ES-I3 (cell line): ENCODE results near the gene LDLRAD2.
"Not testable (repeated sequence)": the region's sequence is repeated elsewhere in the genome, so short reads cannot be mapped to it uniquely, and the experiment has no call there.

Experiments
- H3K36me3 ChIP-seq: 2 replicates; pipeline ENCODE4 v1.6.1; 2013; ENCODE audit warnings: mild to moderate bottlenecking, low read length, control low read depth, moderate library complexity; ENCODE audit not compliant: insufficient read depth
- H3K4me1 ChIP-seq: 2 replicates; pipeline ENCODE4 v1.6.1; 2013; ENCODE audit warnings: mild to moderate bottlenecking, control low read depth, low read length; ENCODE audit not compliant: insufficient read depth
- H3K9ac ChIP-seq: 2 replicates; pipeline ENCODE4 v1.6.1; 2013; ENCODE audit warnings: low read depth, mild to moderate bottlenecking, low read length, moderate library complexity
- H3K9me3 ChIP-seq: 2 replicates; pipeline ENCODE4 v1.6.1; 2013; ENCODE audit warnings: mild to moderate bottlenecking, low read length, moderate library complexity; ENCODE audit not compliant: control insufficient read depth, insufficient read depth

Gene LDLRAD2

GRCh38 chr1:21824926-21825325 lies 12.9 kb downstream of the LDLRAD2 start:
- no peaks in the 10 kb centered on the region; the same call in 1 of the 2 replicates for H3K36me3 ChIP-seq
- no peaks in the 10 kb centered on the region for H3K9me3 ChIP-seq
- H3K9ac ChIP-seq: no peak overlapping the region
- H3K4me1 ChIP-seq: no peaks in the 10 kb centered on the region; the same call in 1 of the 2 replicates

DNA sequence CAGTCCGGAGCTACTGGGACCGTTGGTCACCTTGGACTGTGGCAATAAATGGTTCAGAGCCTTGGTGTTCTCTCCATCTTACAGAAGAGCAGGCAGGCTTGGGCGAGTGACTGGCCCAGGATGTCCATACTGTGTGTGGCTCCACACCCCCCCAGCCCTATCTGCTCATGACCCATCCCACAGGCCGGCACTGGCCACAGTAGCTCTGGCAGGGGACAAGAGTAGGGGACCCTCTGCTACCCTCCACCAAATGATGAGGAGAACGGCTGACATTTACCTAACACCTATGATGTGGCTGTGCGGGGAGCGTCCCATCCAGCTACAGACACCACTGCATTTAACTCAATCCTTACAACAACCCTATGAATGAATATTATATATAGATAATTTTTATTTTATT lies 13.3 kb downstream of the LDLRAD2 start:
- Histone ChIP-seq H3K9ac (no peak overlapping the region), H3K9me3 (no peaks in the 10 kb centered on the region), H3K4me1 (no peaks in the 10 kb centered on the region; the same call in 1 of the 2 replicates), H3K36me3 (no peaks in the 10 kb centered on the region; the same call in 1 of the 2 replicates)

- not testable (repeated sequence) for H3K4me1 ChIP-seq, H3K9ac ChIP-seq, H3K36me3 ChIP-seq, H3K9me3 ChIP-seq
Observed at GRCh38 chr1:21826694-21827093, 14.6 kb downstream of the LDLRAD2 start.

- no peak overlapping the region for H3K9ac ChIP-seq
- H3K36me3 ChIP-seq: peaks cover 8% of the 10 kb centered on the region; the same call in 1 of the 2 replicates
- H3K4me1 ChIP-seq: no peaks in the 10 kb centered on the region; the same call in 1 of the 2 replicates
- H3K9me3 ChIP-seq: no peaks in the 10 kb centered on the region
Observed at GRCh38 chr1:21827141-21827679, 15.1 kb downstream of the LDLRAD2 start.

DNA sequence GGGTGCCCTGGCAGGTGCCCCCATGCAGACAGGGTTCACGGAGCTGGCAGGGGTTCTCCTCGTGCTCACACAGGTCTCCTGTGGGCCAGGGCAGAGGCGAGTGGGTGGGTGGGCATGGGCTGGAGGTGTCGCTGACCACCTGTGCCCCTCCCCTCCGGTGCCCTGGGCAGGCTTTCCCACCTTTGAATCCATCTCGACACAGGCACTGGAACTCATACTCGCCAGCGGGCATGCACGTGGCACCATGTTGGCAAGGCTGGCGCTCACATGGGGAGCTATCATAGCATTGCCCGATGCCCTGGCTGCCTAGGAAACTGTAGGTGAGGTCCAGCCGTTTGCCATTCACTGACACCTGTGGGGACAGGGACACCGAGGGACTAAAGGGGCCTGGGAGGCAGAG lies 16.0 kb downstream of the LDLRAD2 start:
- Histone ChIP-seq H3K36me3 (peaks cover 8% of the 10 kb centered on the region; the same call in 1 of the 2 replicates), H3K4me1 (no peaks in the 10 kb centered on the region), H3K9me3 (no peaks in the 10 kb centered on the region), H3K9ac (no peak overlapping the region)

DNA sequence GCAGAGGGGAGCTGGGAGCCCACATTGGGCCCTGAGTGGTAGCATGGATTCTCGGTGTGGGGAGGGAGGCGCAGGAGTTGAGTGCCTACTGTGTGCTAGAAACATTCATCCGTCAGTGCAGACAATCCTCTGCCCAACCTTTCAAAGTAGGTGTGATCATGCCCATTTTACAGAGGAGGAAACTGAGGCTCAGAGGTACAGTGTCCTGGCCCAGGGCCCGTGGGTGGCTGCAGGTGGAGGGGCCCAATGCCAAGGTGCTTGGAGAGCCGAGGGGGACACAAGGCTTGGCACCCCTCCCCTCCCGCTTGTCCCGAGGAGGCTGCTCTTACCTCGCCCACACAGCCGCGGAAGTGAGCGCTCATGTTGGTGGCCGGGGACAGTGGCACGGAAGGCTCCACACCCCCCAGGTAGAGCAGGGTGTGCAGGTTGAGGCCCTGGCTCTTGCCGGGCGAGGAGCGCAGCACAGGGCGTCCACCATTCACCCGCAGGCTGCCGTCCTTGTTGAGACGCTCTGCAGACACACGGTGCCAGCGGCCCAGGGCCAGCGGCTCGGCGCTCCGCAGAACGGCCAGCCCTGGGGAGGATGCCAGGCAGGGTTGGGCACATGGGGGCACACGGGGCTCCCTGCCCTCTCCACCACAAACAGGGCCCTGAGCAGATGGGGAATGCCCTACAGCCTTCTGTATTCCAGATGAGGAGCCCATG lies 16.6 kb downstream of the LDLRAD2 start:
- H3K9me3 ChIP-seq: no peaks in the 10 kb centered on the region
- H3K36me3 ChIP-seq: peaks cover 11% of the 10 kb centered on the region; the same call in 1 of the 2 replicates
- no peak overlapping the region for H3K9ac ChIP-seq
- H3K4me1 ChIP-seq: no peaks in the 10 kb centered on the region

DNA sequence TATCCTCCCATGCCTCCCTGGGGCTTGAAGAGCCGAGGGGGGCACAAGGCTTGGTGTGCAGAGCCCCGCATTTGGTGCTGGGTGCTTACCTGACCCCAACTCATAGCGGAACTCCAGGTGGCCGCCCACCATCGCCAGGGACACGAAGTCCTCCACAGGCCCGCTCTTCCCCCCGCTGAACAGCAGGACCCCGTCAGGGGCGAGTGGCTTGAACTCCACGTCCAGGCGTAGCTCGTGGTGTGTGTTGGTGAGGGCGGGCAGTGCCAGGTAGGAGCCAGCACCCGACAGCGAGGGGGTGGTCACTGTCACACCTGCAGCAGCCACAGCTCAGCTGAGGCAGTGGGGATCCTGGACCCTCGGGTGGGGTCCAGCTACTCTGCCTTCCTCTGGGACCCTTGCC lies 17.2 kb downstream of the LDLRAD2 start:
- Histone ChIP-seq H3K36me3 (peaks cover 17% of the 10 kb centered on the region), H3K4me1 (no peaks in the 10 kb centered on the region), H3K9me3 (0 out of 2 replicates have a peak, but pooled peaks cover 4% of the 10 kb centered on the region), H3K9ac (no peak overlapping the region)

GRCh38 chr1:21830792-21831453 lies 18.9 kb downstream of the LDLRAD2 start:
- Histone ChIP-seq H3K9me3 (0 out of 2 replicates have a peak, but pooled peaks cover 9% of the 10 kb centered on the region), H3K4me1 (no peaks in the 10 kb centered on the region), H3K36me3 (peaks cover 26% of the 10 kb centered on the region), H3K9ac (no peak overlapping the region)

DNA sequence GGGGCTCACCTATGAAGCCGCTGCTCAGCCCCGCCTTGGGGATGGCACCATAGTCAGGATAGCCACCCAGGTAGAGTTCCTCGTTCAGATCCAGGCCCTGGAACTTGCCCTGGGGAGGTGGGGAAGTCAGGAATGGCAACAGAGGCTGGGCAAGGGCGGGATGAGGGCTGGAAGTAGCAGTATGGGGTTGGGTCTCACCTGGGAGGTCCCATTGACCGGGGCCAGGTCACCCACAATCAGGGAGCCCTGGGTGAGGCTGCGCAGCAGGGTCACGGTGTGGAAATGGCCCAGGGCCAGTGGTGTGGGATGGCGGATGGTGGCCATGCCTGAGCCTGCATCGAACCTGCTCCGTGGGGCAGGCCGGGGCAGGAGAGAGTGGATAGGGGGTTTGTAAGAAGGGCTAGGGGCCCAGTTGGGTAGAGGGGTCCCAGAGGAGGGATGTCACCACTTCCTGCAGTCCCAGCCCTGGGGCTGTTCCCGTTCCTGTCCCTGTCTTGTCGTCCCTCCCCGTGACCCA lies 19.4 kb downstream of the LDLRAD2 start:
- H3K9me3 ChIP-seq: 0 out of 2 replicates have a peak, but pooled peaks cover 9% of the 10 kb centered on the region
- peaks cover 26% of the 10 kb centered on the region for H3K36me3 ChIP-seq
- no peaks in the 10 kb centered on the region for H3K4me1 ChIP-seq
- no peak overlapping the region for H3K9ac ChIP-seq

DNA sequence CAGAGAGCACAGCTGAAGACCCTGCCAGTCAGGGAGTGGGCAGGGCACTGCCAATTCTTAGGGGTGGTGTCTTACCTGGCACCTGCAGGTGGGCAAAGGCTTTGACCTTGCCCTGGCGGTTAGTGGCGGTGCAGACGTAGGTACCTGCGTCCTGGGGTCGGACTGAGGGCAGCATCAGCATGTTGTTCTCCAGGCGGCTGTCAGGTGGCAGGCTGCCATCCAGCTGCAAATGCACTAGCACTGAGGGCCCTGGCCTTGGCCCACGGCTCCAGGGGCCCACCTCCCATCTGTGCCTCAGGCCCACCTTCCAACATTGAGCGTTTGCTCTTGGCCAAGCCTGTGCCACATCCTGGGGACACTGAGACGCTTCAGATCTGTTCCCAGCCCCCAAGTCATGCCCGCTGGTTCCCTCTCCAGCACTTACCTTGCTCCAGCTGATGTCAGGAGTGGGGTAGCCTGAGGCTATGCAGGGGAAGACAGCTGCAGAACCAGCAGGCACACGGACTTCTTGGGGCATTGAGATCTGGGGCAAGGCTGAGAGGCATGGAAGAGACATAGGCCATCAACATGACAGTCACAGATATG lies 21.4 kb downstream of the LDLRAD2 start:
- 0 out of 2 replicates have a peak, but pooled peaks cover 9% of the 10 kb centered on the region for H3K9me3 ChIP-seq
- H3K9ac ChIP-seq: no peak overlapping the region
- H3K36me3 ChIP-seq: peaks cover 29% of the 10 kb centered on the region
- no peaks in the 10 kb centered on the region for H3K4me1 ChIP-seq

DNA sequence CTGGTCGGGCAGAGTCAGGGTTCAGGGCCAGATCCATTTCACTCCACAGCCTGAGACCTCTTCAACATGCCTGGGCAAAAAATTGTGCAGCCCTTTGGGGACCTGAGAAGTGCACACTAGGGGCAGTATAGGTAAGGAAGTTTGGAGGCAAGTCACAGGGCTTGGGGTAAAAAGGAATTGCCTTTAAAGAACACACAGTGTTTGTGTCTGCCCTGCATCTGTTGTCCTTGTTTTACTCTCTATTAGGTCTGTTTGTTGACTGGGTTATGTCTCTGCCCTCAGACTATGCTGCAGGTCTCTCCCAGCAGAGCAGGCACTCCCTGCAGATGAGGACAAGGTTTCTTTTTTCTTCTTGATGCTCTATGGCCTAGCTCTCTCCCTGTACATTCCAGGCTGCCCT lies 22.0 kb downstream of the LDLRAD2 start:
- H3K9me3 ChIP-seq: 0 out of 2 replicates have a peak, but pooled peaks cover 9% of the 10 kb centered on the region
- H3K4me1 ChIP-seq: no peaks in the 10 kb centered on the region
- no peak overlapping the region for H3K9ac ChIP-seq
- peaks cover 29% of the 10 kb centered on the region for H3K36me3 ChIP-seq

DNA sequence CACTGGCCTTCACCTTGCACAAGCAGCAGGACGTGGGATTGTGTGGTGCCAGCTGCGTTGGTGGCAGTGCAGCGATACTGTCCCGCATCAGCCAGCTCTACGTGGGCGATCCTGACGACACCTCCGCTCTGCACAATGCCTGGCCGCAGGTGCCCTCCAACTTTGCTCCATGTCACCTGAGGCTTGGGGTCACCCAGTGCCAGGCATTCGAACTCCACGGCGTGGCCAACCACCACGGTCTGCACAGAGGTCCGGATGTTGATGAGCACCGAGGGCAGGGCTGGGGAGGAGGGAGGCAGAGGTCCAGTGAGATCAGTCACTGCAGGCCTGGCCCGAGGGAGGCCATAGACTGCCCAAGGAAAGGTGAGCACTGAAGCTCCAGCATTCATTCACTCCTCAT lies 22.6 kb downstream of the LDLRAD2 start:
- no peak overlapping the region for H3K9ac ChIP-seq
- H3K4me1 ChIP-seq: no peaks in the 10 kb centered on the region
- H3K36me3 ChIP-seq: peaks cover 29% of the 10 kb centered on the region
- H3K9me3 ChIP-seq: 0 out of 2 replicates have a peak, but pooled peaks cover 9% of the 10 kb centered on the region

DNA sequence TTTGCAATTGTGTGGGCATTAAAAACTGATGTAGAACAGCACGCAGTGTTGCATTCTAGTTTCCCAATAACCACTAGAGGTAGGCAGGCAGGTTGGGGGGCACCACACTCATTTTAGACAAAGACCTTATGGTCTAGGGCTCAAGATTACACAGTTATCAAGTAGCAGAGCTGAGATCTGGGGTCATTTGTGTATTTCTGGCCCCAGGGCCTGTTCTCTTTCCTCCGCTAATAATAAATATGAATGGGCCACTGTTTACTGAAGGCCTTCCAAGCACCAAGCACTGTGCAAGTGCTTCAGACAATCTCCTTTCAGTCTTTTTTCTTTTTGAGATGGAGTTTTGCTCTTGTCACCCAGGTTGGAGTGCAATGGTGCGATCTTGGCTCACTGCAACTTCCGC lies 23.9 kb downstream of the LDLRAD2 start:
- H3K9me3 ChIP-seq: 0 out of 2 replicates have a peak, but pooled peaks cover 9% of the 10 kb centered on the region
- no peak overlapping the region for H3K9ac ChIP-seq
- H3K4me1 ChIP-seq: no peaks in the 10 kb centered on the region
- H3K36me3 ChIP-seq: peaks cover 25% of the 10 kb centered on the region

DNA sequence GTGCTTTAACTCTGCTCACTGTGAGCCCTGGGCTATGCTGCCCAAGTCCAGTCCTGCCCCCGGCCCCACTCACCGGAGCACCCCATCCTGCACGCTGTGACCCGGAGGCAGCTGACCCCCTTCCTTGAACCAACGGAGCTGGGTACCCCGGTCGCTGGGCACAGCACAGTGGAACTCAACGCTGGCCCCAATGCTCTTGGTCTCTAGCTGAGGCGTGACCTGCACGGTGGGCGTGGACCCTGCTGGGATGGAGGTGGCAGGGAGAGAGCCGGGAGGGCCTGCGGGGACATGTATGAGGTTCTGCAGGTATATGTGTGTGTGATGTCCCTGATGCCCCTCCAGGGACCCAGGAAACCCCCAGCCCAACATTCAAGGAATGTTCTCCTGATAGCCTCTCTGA lies 24.7 kb downstream of the LDLRAD2 start:
- Histone ChIP-seq H3K9me3 (0 out of 2 replicates have a peak, but pooled peaks cover 9% of the 10 kb centered on the region), H3K9ac (no peak overlapping the region), H3K36me3 (peaks cover 23% of the 10 kb centered on the region), H3K4me1 (no peaks in the 10 kb centered on the region)
